HG03571 (cell line): Measurements from ENCODE around the gene LDAH.

Experiments
- ATAC-seq: cut with Tn5 transposase; IDR thresholded peaks from one replicate; pipeline ENCODE4 v1.9.1; 2021; ENCODE audit not compliant: unreplicated experiment

LDAH gene

GRCh38 chr2:20781656-20782265 lies 41.1 kb downstream of the LDAH start:
- ATAC-seq = peak; percentile 75

GRCh38 chr2:20771299-20771698 lies 51.6 kb downstream of the LDAH start:
- ATAC-seq = no peak

- no peak for ATAC-seq
Observed at GRCh38 chr2:20766798-20767644, 55.9 kb downstream of the LDAH start.

GRCh38 chr2:20766213-20766612 lies 56.7 kb downstream of the LDAH start:
- ATAC-seq = no peak

GRCh38 chr2:20762945-20763683 lies 59.8 kb downstream of the LDAH start:
- no peak for ATAC-seq

GRCh38 chr2:20759487-20759886 lies 63.4 kb downstream of the LDAH start:
- ATAC-seq = no peak

GRCh38 chr2:20758997-20759396 lies 63.9 kb downstream of the LDAH start:
- peak; percentile 92 for ATAC-seq

GRCh38 chr2:20757405-20758090 lies 65.4 kb downstream of the LDAH start:
- no peak for ATAC-seq

GRCh38 chr2:20755132-20755800 lies 67.6 kb downstream of the LDAH start:
- ATAC-seq = no peak

- no peak for ATAC-seq
Observed at GRCh38 chr2:20752293-20752692, 70.6 kb downstream of the LDAH start.

GRCh38 chr2:20747317-20747716 lies 75.6 kb downstream of the LDAH start:
- no peak for ATAC-seq

- ATAC-seq = no peak
Observed at GRCh38 chr2:20745924-20746555, 76.9 kb downstream of the LDAH start.

GRCh38 chr2:20744366-20745335 lies 78.2 kb downstream of the LDAH start:
- peak; percentile 97 for ATAC-seq

- ATAC-seq = no peak
Observed at GRCh38 chr2:20738772-20739171, 84.1 kb downstream of the LDAH start.

GRCh38 chr2:20737505-20737904 lies 85.4 kb downstream of the LDAH start:
- peak; percentile 92 for ATAC-seq

- no peak for ATAC-seq
Observed at GRCh38 chr2:20728114-20728758, 94.7 kb downstream of the LDAH start.

GRCh38 chr2:20726913-20727312 lies 96.0 kb downstream of the LDAH start:
- no peak for ATAC-seq

- ATAC-seq = no peak
Observed at GRCh38 chr2:20725782-20726181, 97.1 kb downstream of the LDAH start.
